Colonic mucosa (tissue), 4 donors: ENCODE data around the gene HERPUD1. TPM values are rescaled to one million over a fixed set of nuclear protein-coding genes. Genes with fewer than 3 reads are reported as not detected.

Experiments used
- DNase-seq: peaks from one replicate; pipeline ENCODE4 v3.0.0-alpha.2; 2020
- H3K27ac ChIP-seq: fragments of 200-600 bp; one replicate; pipeline ENCODE4 v1.8.0; 2021
- H3K27me3 ChIP-seq: fragments of 200-600 bp; one replicate; pipeline ENCODE4 v1.8.0; 2021
- H3K36me3 ChIP-seq: fragments of 200-600 bp; one replicate; pipeline ENCODE4 v1.8.0; 2021
- H3K4me1 ChIP-seq: fragments of 200-600 bp; one replicate; pipeline ENCODE4 v1.8.0; 2021; ENCODE audit warnings: mild to moderate bottlenecking
- H3K4me3 ChIP-seq: fragments of 200-600 bp; one replicate; pipeline ENCODE4 v1.8.0; 2021
- H3K9ac ChIP-seq, 2 donors: one replicate each; pipeline ENCODE4 v1.7.0; 2013; ENCODE audit warnings: control low read depth in 2 of 2, low read depth in 2 of 2, low read length in 2 of 2
- H3K9me3 ChIP-seq: fragments of 200-600 bp; one replicate; pipeline ENCODE4 v1.8.0; 2021
- intact Hi-C: fragments of 100-400 bp; cut with DNase I; formaldehyde crosslinking; loops from one replicate; pipeline ENCODE4 v1.14.1; 2022
- total RNA-seq, 2 donors: library from RNA; stranded (reverse); fragmentation: NEBNext Ultra II Directional in 1 of 2; extraction: Animal tissue kit (Norgen Biotek cat#: 25700) in 1 of 2; gene quantifications; one replicate each; pipeline ENCODE4 v1.2.1, GENCODE V29; 2021
- TF ChIP-seq, protein P1 (sequence below): fragments of 200-600 bp; IDR thresholded peaks from one replicate; pipeline ENCODE4 v1.8.0; 2022; ENCODE audit warnings: antibody characterized with exemption, mild to moderate bottlenecking
- donor health status: healthy.
- donor health status: DM: no; HTN: no; CAD: no.
- donor health status: DM: no; HTN: no; CAD: no.

The HERPUD1 gene
- total RNA-seq, 2 donors from 2014 or later = 130 to 194 TPM

DNA sequence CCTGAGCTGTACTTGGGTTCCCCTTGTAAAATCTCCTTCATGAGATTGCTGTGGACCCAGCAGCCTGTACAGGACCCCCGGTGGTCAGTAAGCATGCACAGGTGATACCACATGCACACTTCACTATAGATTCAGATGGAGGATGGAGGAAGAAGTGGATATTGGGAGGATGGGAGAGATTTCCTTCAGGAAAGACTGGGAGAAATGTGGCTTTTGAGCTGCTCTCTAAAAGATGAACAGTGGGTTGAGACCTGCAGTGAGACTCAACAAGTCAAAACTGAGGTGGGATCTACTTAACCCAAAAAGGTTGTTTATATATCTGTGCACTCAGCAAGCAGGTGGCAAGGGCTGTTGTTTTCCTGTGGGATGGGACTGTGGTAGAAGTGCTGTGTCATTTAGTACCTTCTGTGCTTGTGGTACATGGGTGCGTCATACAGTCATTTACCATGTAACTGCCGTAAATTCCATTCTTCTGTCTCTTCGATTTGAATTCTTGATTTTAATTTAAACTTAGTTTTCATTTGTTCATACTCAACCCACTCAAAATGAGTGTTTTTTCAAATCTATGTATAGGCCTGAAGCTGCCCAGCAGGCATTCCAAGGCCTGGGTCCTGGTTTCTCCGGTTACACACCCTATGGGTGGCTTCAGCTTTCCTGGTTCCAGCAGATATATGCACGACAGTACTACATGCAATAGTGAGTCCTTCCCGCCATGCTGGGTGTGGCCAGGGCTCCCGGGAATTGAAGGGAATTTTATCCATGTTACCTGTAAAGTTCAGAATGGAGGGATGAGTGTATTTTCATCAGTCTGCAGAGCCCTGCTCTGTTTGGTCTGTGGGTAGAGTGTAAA lies 6.9 kb downstream of the HERPUD1 start:
- TF ChIP-seq, protein P1, sequence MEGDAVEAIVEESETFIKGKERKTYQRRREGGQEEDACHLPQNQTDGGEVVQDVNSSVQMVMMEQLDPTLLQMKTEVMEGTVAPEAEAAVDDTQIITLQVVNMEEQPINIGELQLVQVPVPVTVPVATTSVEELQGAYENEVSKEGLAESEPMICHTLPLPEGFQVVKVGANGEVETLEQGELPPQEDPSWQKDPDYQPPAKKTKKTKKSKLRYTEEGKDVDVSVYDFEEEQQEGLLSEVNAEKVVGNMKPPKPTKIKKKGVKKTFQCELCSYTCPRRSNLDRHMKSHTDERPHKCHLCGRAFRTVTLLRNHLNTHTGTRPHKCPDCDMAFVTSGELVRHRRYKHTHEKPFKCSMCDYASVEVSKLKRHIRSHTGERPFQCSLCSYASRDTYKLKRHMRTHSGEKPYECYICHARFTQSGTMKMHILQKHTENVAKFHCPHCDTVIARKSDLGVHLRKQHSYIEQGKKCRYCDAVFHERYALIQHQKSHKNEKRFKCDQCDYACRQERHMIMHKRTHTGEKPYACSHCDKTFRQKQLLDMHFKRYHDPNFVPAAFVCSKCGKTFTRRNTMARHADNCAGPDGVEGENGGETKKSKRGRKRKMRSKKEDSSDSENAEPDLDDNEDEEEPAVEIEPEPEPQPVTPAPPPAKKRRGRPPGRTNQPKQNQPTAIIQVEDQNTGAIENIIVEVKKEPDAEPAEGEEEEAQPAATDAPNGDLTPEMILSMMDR = no peak
- Histone ChIP-seq H3K36me3 (peaks cover 55% of the 10 kb centered on the region), H3K9ac (no peak overlapping the region), H3K4me3 (no peak overlapping the region), H3K4me1 (no peaks in the 10 kb centered on the region), H3K27ac (no peak overlapping the region), H3K27me3 (no peaks in the 10 kb centered on the region), H3K9me3 (no peaks in the 10 kb centered on the region)
- intact Hi-C loops = loop anchor here (10.0 kb wide), 1 partner anchor 246 kb away; the partner anchor contains the start of genes PSME3IP1 and RSPRY1
- no peak for DNase-seq

DNA sequence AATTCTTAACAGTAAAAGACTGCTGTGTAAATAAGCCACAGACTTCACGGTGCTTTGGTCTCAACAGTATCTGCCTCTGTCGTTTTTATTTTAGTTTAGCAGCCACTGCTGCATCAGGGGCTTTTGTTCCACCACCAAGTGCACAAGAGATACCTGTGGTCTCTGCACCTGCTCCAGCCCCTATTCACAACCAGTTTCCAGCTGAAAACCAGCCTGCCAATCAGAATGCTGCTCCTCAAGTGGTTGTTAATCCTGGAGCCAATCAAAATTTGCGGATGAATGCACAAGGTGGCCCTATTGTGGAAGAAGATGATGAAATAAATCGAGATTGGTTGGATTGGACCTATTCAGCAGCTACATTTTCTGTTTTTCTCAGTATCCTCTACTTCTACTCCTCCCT lies 7.9 kb downstream of the HERPUD1 start:
- H3K36me3 ChIP-seq = peaks cover 55% of the 10 kb centered on the region
- DNase-seq = no peak
- no peak overlapping the region for H3K4me3 ChIP-seq
- H3K9ac ChIP-seq = no peak overlapping the region
- no peaks in the 10 kb centered on the region for H3K27me3 ChIP-seq
- no peak overlapping the region for H3K27ac ChIP-seq
- H3K9me3 ChIP-seq = no peaks in the 10 kb centered on the region
- TF ChIP-seq, protein P1 = no peak
- H3K4me1 ChIP-seq = no peaks in the 10 kb centered on the region
- intact Hi-C loops = loop anchor here (10.0 kb wide), 1 partner anchor 245 kb away; the partner anchor contains the start of genes PSME3IP1 and RSPRY1

DNA sequence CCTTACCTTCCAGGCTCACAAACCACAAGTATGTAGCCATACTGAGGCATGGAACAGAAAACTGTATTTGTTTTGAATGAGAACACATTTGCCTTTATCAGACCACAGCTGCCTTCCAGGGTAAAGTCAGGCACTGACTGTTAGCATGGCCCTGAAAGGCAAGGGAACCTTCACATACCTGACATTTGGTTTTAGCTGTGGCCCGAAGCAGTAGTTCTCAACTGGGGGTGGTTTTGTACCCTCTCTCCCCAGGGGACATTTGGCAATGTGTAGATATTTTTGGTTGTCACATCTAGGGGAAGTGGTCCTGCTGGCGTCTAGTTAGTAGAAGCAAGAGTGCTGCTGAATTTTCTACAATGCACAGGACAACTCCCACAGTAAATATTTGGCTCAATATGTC lies 9.2 kb downstream of the HERPUD1 start:
- Histone ChIP-seq H3K9me3 (no peaks in the 10 kb centered on the region), H3K9ac (no peak overlapping the region), H3K4me3 (no peak overlapping the region), H3K36me3 (peaks cover 55% of the 10 kb centered on the region), H3K4me1 (no peaks in the 10 kb centered on the region), H3K27ac (no peak overlapping the region), H3K27me3 (no peaks in the 10 kb centered on the region)
- no peak for DNase-seq
- TF ChIP-seq, protein P1 = no peak
- intact Hi-C loops = no loop called here

DNA sequence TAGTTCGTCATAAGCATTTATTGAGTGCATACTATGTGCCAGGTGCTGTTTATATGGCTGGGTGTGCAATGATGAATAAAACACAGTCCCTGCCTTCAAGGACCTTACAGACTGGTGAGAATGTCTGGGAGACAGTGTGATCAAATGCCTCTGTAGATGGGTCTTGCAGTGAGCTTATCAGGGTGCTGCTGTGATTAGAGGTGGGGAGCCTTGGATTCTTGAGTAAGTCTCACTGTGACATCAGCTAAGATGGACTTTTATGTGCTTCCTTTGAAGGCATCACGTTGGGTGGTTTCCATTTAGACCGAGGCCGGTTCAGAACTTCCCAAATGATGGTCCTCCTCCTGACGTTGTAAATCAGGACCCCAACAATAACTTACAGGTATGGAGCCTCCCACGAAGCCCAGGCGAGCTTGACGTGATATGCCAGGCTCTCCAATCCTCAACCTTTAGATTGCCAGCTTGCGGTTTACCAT lies 10.0 kb downstream of the HERPUD1 start:
- no peaks in the 10 kb centered on the region for H3K4me1 ChIP-seq

DNA sequence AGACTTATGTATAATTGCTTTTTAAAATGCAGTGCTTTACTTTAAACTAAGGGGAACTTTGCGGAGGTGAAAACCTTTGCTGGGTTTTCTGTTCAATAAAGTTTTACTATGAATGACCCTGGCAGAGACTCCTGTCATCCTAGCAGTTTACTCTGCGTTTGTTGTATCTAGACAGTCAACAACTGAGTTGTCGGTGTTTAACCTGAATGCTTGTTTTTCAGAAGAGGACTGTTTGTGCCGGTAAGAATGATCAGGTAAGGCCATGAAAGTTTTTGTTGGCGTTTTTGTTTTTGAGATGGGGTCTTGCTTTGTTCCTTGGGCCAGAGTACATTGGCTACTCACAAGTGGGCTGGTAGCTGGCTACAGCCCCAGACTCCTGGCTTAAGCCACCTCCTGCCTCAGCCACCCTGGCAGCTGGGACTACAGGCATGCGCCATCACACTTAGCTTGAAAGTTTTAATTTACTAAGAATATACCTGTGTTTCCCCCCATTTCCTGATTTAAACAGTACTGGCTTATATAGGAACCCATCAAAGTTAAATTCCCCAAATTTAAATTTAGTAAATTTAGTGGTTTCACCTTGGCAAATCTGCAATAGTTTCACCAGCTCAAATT lies 11.9 kb downstream of the HERPUD1 start:
- no peak overlapping the region for H3K4me3 ChIP-seq
- H3K4me1 ChIP-seq = no peaks in the 10 kb centered on the region
- H3K9ac ChIP-seq = no peak overlapping the region
- H3K27ac ChIP-seq = no peak overlapping the region
- TF ChIP-seq, protein P1 = no peak
- peaks cover 45% of the 10 kb centered on the region for H3K36me3 ChIP-seq
- DNase-seq = no peak
- no peaks in the 10 kb centered on the region for H3K9me3 ChIP-seq
- intact Hi-C loops = no loop called here
- H3K27me3 ChIP-seq = no peaks in the 10 kb centered on the region

More for the DNA sequence above, 10.0 kb downstream of the HERPUD1 start:
- no peak overlapping the region for H3K4me3 ChIP-seq
- DNase-seq = no peak
- intact Hi-C loops = no loop called here
- no peak overlapping the region for H3K9ac ChIP-seq
- peaks cover 55% of the 10 kb centered on the region for H3K36me3 ChIP-seq
- TF ChIP-seq, protein P1 = no peak
- H3K27me3 ChIP-seq = no peaks in the 10 kb centered on the region
- H3K27ac ChIP-seq = no peak overlapping the region
- no peaks in the 10 kb centered on the region for H3K9me3 ChIP-seq
